ENCODE measurements around the gene TIRAP.
"Not testable (repeated sequence)": the region's sequence is repeated elsewhere in the genome, so short reads cannot be mapped to it uniquely, and the experiment has no call there.

TIRAP gene

GRCh38 chr11:126288237-126288636 is 5.3 kb downstream of the TIRAP start:
- no peak for DNase-seq

DNA sequence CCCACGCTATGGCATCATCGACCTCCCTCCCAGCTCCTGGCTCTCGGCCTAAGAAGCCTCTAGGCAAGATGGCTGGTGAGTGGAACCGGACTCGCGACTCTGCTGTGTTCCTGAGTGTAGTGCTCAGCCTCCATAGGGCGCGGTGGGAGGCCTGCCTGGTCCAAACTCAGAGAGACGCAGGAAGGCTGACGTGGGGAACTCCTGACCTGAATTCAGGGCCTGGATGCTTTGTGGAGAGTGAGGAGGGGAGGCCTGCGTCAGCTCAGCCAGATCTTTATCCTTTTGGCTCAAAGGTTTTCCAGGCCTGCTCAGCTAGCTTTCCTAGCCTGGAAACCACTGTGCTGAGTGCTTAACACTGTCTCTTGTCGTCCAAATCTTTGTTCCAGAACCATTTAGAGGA is 8.0 kb downstream of the TIRAP start:
- no peak for DNase-seq

GRCh38 chr11:126293726-126294125 is 10.8 kb downstream of the TIRAP start:
- DNase-seq: no peak

- no peak for DNase-seq
Observed at GRCh38 chr11:126297004-126297403, 14.1 kb downstream of the TIRAP start.

DNA sequence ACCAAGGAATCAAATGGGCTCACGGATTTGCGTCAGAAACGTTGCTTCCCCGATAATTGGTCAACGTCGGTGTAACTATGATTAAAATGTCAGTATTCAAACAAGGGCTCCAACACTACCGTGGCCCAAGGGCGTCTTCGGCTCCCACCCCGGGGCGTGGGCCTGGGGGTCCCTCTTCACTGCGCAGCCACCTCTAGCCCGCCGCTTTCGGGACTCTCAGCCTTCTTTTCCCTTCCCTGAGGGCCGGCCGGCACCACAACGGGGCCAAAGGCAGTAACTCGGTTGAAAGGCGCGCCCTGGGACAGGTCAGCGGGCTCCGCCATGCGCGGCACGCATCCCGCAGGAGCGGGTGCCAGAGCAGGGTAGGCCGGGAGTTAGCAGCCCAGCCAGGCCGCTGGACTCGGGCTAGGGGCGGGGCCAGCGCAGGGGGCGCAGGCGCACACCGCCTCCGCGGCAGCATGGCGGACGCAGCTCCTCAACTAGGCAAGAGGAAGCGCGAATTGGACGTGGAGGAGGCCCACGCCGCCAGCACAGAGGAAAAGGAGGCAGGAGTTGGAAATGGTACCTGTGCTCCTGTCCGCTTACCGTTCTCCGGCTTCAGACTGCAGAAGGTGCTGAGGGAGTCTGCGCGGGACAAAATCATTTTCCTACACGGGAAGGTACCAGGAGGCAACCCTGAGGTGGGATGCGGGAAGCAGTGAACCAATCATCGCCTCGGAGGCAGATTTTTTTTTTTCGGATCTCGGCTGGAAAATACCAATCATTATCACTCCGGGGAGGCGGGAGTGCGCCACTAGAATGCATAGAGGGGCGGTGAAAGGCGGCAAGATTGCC is 20.9 kb downstream of the TIRAP start, which contains the start of gene DCPS:
Gene DCPS, plus strand, starts transcription at position 438 of the 834 bp plus-strand sequence. Its CDS starts 21 bp downstream, at position 459.
- peak; percentile 73 to 89 (median 78) for DNase-seq

GRCh38 chr11:126304457-126305075 is 21.7 kb downstream of the TIRAP start:
- no peak for DNase-seq

DNA sequence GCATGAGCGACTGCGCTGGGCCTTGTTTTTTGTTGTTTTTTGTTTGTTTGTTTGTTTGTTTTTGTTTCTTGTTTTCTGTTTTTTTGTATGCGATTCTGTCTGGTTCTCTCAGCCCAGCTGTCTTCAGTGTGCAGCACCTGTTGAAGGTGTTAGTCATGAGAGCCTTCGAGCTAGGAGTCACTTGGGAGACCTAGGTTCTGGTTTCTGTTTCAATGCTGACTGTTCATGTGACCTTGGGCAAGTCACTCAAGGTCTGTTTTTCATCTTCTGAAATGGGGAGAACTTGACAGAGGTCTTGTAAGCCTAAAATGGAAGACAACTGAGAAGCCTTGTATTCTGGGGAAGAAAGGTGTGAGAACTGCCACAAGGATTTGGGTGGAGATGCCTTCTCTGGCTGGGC is 22.8 kb downstream of the TIRAP start:
- peak in 1 of 5 donors; percentile 57 for DNase-seq

DNA sequence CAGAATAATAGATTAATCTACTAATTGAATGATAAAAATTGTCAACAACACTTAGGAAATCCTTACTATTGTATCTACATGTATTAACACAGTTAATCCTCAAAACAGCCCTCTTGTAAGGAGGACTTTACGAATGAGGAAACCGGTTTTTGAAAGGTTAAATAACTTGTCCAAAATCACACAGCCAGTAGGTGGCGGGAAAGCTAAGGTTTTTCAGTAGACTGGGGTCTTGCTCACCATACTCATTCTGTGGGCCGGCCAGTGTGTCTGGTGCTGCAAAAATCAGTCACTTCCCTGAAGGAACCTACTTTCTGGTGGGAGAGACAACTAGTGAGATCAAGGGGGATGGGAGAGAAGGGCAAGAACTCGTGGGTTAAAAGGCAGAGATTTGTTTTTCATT is 24.8 kb downstream of the TIRAP start:
- no peak for DNase-seq

GRCh38 chr11:126308271-126308671 is 25.4 kb downstream of the TIRAP start:
- DNase-seq: no peak

GRCh38 chr11:126308771-126309170 is 25.9 kb downstream of the TIRAP start:
- DNase-seq: not testable (repeated sequence)

- peak in 4 of 5 donors; percentile 17 to 57 (median 28) for DNase-seq
Observed at GRCh38 chr11:126310200-126310991, 27.5 kb downstream of the TIRAP start.

GRCh38 chr11:126310992-126311310 is 28.1 kb downstream of the TIRAP start:
- DNase-seq: no peak

- DNase-seq: no peak
Observed at GRCh38 chr11:126311401-126312291, 28.8 kb downstream of the TIRAP start.

- DNase-seq: no peak
Observed at GRCh38 chr11:126312961-126313360, 30.1 kb downstream of the TIRAP start.

- no peak for DNase-seq
Observed at GRCh38 chr11:126313826-126314225, 30.9 kb downstream of the TIRAP start.

DNA sequence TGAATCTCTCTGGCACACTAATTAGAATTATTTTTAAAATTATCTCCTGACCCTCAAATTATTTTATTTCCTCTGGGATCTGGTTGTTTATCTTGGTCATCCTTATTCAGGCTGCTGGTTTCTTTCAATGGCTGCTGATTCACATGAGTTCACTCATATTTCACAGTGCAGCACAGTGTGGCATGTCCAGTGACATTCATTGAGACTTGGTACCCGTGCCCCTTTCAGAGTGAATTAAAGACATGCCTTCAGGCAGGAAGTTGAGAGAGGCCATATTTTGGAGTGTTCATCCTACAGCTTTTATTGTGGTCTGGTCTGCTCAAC is 34.5 kb downstream of the TIRAP start:
- DNase-seq: no peak

- peak in 1 of 5 donors; percentile 26 for DNase-seq
Observed at GRCh38 chr11:126317756-126318573, 35.1 kb downstream of the TIRAP start.

GRCh38 chr11:126318574-126319373 is 35.9 kb downstream of the TIRAP start:
- peak in 1 of 5 donors; percentile 38 for DNase-seq

DNA sequence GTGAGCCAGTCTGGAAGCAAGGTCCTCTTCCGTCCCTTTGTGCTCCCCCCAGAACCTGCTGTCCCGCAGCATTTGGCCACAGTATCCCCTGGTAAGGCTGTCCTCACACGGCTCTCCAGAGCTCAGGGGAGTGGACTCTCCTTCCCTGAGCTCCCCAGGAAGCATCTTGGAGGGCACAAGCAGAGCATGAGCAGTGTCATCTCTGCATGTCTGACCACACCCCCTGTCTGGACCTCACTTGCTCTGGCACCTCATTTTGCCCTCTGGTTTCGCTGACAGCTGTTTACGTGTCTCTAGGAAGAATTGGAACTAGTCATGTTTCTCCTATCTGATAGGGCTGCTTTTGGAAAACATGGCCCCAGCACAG is 36.5 kb downstream of the TIRAP start:
- DNase-seq: no peak

GRCh38 chr11:126322996-126323395 is 40.1 kb downstream of the TIRAP start:
- DNase-seq: no peak

All from T-helper 1 cell (primary cell).